HEK293T (cell line): ENCODE results near the gene SLC8A1.

Experiments
- FOXK2 ChIP-seq: fragments of 450-650 bp; IDR thresholded peaks from 2 replicates; pipeline ENCODE4 v1.6.1; 2016; ENCODE audit warnings: mild to moderate bottlenecking
- LEF1 ChIP-seq: fragments of 450-650 bp; IDR thresholded peaks from 2 replicates; pipeline ENCODE4 v1.6.1; 2017; ENCODE audit warnings: mild to moderate bottlenecking, borderline replicate concordance
- SP1 ChIP-seq: fragments of 450-650 bp; IDR thresholded peaks from 2 replicates; pipeline ENCODE4 v1.6.1; 2017

DNA sequence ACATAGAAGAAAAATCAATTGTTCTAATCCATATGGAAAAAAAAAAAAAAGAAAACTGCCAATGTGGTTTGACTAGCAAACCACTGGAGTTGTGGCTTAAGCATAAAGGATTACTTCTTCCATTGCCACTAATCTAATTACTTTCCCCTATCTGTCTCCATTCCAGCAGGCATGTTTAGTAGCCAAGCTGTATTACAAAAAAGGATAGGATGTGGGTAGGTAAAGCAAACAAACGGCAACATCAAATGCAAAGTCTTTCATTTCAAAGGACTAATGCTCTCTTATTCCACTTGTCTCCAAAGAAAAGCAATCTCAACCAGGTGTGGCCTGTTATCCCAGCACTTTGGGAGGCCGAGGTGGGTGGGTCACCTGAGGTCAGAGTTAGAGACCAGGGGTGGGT, 36.5 kb downstream of the SLC8A1 start:
- TF ChIP-seq LEF1 (no peak), SP1 (no peak), FOXK2 (no peak)
